Heart left ventricle (tissue), 16 donors: ENCODE measurements around the gene DEPDC5. TPM values are rescaled to one million over a fixed set of nuclear protein-coding genes. Genes with fewer than 3 reads are reported as not detected.
A peak's percentile ranks its signal among the peaks of the same experiment; 100 is the strongest.

Source experiments
- ATAC-seq, 4 donors: fragments of 200-7000 bp; cut with Tn5 transposase; one replicate each; pipeline ENCODE4 v1.9.1; 2020 to 2022; ENCODE audit warnings: moderate library complexity in 4 of 4, mild to moderate bottlenecking in 3 of 4, moderate number of reproducible peaks in 1 of 4
- DNase-seq, 5 donors: peaks; one replicate each; pipeline ENCODE4 v3.0.0-alpha.2; 2020
- H3K27ac ChIP-seq, 12 donors: fragments of 200-600 bp; sonication (generic) in 4 of 12; one replicate each; pipeline versions ENCODE4 v1.5.0 to v1.8.0; 2016 to 2022; ENCODE audit warnings: mild to moderate bottlenecking in 2 of 12
- H3K27me3 ChIP-seq, 9 donors: fragments of 200-600 bp; sonication (generic) in 2 of 9; one replicate each; pipeline versions ENCODE4 v1.5.1 to v1.8.0; 2016 to 2022; ENCODE audit warnings: mild to moderate bottlenecking in 3 of 9
- H3K36me3 ChIP-seq, 9 donors: fragments of 200-600 bp; sonication (generic) in 2 of 9; one replicate each; pipeline versions ENCODE4 v1.5.0 to v1.8.0; 2018 to 2022; ENCODE audit warnings: mild to moderate bottlenecking in 2 of 9
- H3K4me1 ChIP-seq, 12 donors: fragments of 200-600 bp; sonication (generic) in 4 of 12; one replicate each; pipeline versions ENCODE4 v1.5.0 to v1.8.0; 2016 to 2022; ENCODE audit warnings: mild to moderate bottlenecking in 3 of 12
- H3K4me3 ChIP-seq, 12 donors: fragments of 200-600 bp; sonication (generic) in 4 of 12; one replicate each; pipeline versions ENCODE4 v1.5.0 to v1.8.0; 2017 to 2022; ENCODE audit warnings: mild to moderate bottlenecking in 9 of 12, moderate library complexity in 4 of 12
- H3K9me3 ChIP-seq, 12 donors: fragments of 200-600 bp; sonication (generic) in 4 of 12; one replicate each; pipeline versions ENCODE4 v1.5.0 to v1.8.0; 2016 to 2022; ENCODE audit warnings: mild to moderate bottlenecking in 1 of 12
- CTCF ChIP-seq, 12 donors: fragments of 200-600 bp; sonication (generic) in 4 of 12; IDR thresholded peaks; one replicate each; pipeline versions ENCODE4 v1.5.0 to v1.8.0; 2018 to 2022; ENCODE audit warnings: antibody characterized with exemption in 12 of 12, mild to moderate bottlenecking in 5 of 12
- POLR2A ChIP-seq, 2 donors: fragments of 450-650 bp; IDR thresholded peaks; one replicate each; pipeline ENCODE4 v1.6.1; 2017; ENCODE audit warnings: antibody characterized with exemption in 2 of 2, mild to moderate bottlenecking in 2 of 2, moderate library complexity in 2 of 2
- WGBS, 4 donors: extraction: QIAGEN DNeasy Blood & Tissue Kit in 2 of 4; methylation state at CpG; one replicate each; pipeline versions ENCODE4 v1.1.5 to v1.1.7; 2013 to 2018; 5-methylcytosine and 5-hydroxymethylcytosine counted together
- intact Hi-C, 10 donors: fragments of 100-400 bp; cut with DNase I; formaldehyde crosslinking; loops; one replicate each; pipeline versions ENCODE4 v1.11.1 to v1.14.2; 2022
- polyA plus RNA-seq, 2 donors: library from polyadenylated mRNA; stranded (reverse); fragments of 200-250 nt; gene quantifications; one replicate each; pipeline ENCODE4 v1.2.3, GENCODE V29; 2013
- total RNA-seq, 9 donors: library from RNA; depleted of rRNA in 2 of 9; stranded (reverse); fragments of >200 nt in 2 of 9; fragmentation: NEBNext Ultra II Directional in 3 of 9; extraction: Animal tissue kit (Norgen Biotek cat#: 25700) in 3 of 9; gene quantifications; one replicate each; pipeline versions ENCODE4 v1.1.0 to v1.2.4, GENCODE V29; 2016 to 2023
- donor health status: ischemic (EF 13 %, LVEDD 7.1; RV severe dilation, severe dysfunction).
- donor health status: healthy with polysubstance abuse.
- donor health status: DM: no; HTN: yes; CAD: no.
- donor health status: DM: no; HTN: no; CAD: no.
- donor health status: ischemic (EF 25% LVEDD 6.9; RV normal size, moderate dysfunction).
- donor health status: ischemic (EF 25% LVEDD 5.7; RV mildly dilated, moderate dysfunction).
- donor health status: healthy.
- donor health status: DM: yes; HTN: yes; CAD: no.
- donor health status: ischemic (EF 35%, LVEDD 5.7; RV mildly dilated, moderate dysfunction).
- donor health status: nonischemic (EF 11% LVEDD 7.7; RV severe dilation, severe dysfunction).
- donor health status: DM: yes; HTN: yes; CAD: no.
- donor health status: PGD.
- donor health status: ischemic (EF 29% LVEDD 5.4; RV normal size, mild dysfunction).
- donor health status: nonischemic (EF 23%, LVEDD 6.1; RV moderate dilation, normal function).

DEPDC5 gene
- total and polyA plus RNA-seq, 11 donors = 5.7 to 21.4 (median 10.4) TPM

GRCh38 chr22:31923747-31924146 is 169.9 kb downstream of the DEPDC5 start:
- H3K4me1 ChIP-seq = peaks cover 0 to 46% (median under 1%) of the 10 kb centered on the region in 12 donors
- WGBS, 4 donors = 59 to 92% (median 83%) methylated on average over 2 of the region's 2 CpGs
- no peaks in the 10 kb centered on the region for H3K27me3 ChIP-seq
- no peak for TF ChIP-seq CTCF (IDR thresholded peaks at IDR 0.05)
- no peak for TF ChIP-seq POLR2A (IDR thresholded peaks at IDR 0.05)
- H3K36me3 ChIP-seq = no peaks in the 10 kb centered on the region
- H3K27ac ChIP-seq = peak overlapping the region in 2 of 12 donors; percentile 22 to 87
- ATAC-seq (no peak), DNase-seq (no peak)
- H3K9me3 ChIP-seq = no peaks in the 10 kb centered on the region
- intact Hi-C loops = no loop called here
- H3K4me3 ChIP-seq = no peak overlapping the region

- H3K4me3 ChIP-seq = no peak overlapping the region
- no peaks in the 10 kb centered on the region for H3K9me3 ChIP-seq
- DNase-seq (no peak), ATAC-seq (no peak)
- H3K27ac ChIP-seq = no peak overlapping the region
- H3K27me3 ChIP-seq = no peaks in the 10 kb centered on the region
- intact Hi-C loops = no loop called here
- peaks cover 0 to 38% (median 0%) of the 10 kb centered on the region in 12 donors for H3K4me1 ChIP-seq
- TF ChIP-seq POLR2A (IDR thresholded peaks at IDR 0.05) (no peak), CTCF (IDR thresholded peaks at IDR 0.05) (no peak)
- 96 to 100% (median 99%) methylated on average over 1 of the region's 1 CpG for WGBS, 4 donors
- H3K36me3 ChIP-seq = no peaks in the 10 kb centered on the region
These were observed 171.2 kb downstream of the DEPDC5 start for GRCh38 chr22:31925056-31925455.

GRCh38 chr22:31926024-31926423 is 172.2 kb downstream of the DEPDC5 start:
- ATAC-seq (no peak), DNase-seq (no peak)
- intact Hi-C loops = no loop called here
- Histone ChIP-seq H3K27me3 (no peaks in the 10 kb centered on the region), H3K4me1 (peaks cover 0 to 34% (median 0%) of the 10 kb centered on the region in 12 donors), H3K4me3 (no peak overlapping the region), H3K9me3 (no peaks in the 10 kb centered on the region), H3K36me3 (no peaks in the 10 kb centered on the region), H3K27ac (no peak overlapping the region)
- TF ChIP-seq POLR2A (IDR thresholded peaks at IDR 0.05) = no peak
- no peak for TF ChIP-seq CTCF (IDR thresholded peaks at IDR 0.05)
- WGBS, 4 donors = 88 to 92% (median 89%) methylated on average over 1 of the region's 1 CpG

- no peak for ATAC-seq
- Histone ChIP-seq H3K36me3 (no peaks in the 10 kb centered on the region), H3K4me3 (no peak overlapping the region), H3K27me3 (no peaks in the 10 kb centered on the region), H3K4me1 (peaks cover 0 to 26% (median 0%) of the 10 kb centered on the region in 12 donors), H3K9me3 (no peaks in the 10 kb centered on the region), H3K27ac (no peak overlapping the region)
- TF ChIP-seq POLR2A (IDR thresholded peaks at IDR 0.05) (no peak), CTCF (IDR thresholded peaks at IDR 0.05) (no peak)
- no peak for DNase-seq
- intact Hi-C loops = no loop called here
These were observed 173.2 kb downstream of the DEPDC5 start for GRCh38 chr22:31926969-31927368.
